PC-3 (cell line): ENCODE measurements around the gene VCX3B.

Experiments
- EZH2 ChIP-seq: fragments of 300-600 bp; sonication (generic); IDR thresholded peaks from one replicate; pipeline ENCODE4 v1.6.1; 2017; ENCODE audit warnings: antibody characterized with exemption, mild to moderate bottlenecking, low read length; ENCODE audit not compliant: unreplicated experiment
- EZH2phosphoT487 ChIP-seq: fragments of 300-600 bp; sonication (generic); IDR thresholded peaks from 2 replicates; pipeline ENCODE4 v1.6.1; 2018; ENCODE audit warnings: mild to moderate bottlenecking, antibody characterized with exemption, low read length, borderline replicate concordance
- TF ChIP-seq, protein P1 (sequence below): fragments of 300-600 bp; sonication (generic); conservative IDR thresholded peaks from 2 replicates; pipeline ENCODE4 v1.5.1; 2017; ENCODE audit warnings: antibody characterized with exemption, low read depth, mild to moderate bottlenecking, low read length

DNA sequence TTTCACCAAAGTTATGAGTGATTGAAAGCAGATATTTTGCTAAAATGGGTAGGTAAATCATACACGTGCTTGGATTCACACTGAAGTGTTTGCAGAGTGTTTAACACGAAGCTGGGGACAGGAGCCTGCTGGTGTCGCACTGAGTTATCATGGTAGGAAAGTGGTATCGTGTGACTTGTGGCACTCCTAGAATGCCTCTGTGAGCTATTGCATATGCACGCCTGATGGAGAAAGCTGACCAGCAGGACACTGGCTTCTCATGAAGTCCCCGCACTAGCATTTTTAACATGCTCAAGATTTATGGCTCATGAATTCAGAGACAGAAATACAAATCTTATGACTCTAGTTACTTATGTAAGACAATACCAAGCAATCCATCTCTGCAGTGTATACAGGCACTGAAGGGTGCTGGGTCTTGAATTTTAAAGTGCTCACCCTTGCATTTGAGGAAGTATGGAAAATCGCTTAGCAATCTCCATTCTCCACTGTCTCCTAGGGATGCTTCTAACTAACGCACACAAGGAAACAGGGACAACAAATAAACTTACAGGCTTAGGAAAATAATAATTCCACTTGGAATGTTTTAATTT, 19.8 kb downstream of the VCX3B start:
- TF ChIP-seq, protein P1, sequence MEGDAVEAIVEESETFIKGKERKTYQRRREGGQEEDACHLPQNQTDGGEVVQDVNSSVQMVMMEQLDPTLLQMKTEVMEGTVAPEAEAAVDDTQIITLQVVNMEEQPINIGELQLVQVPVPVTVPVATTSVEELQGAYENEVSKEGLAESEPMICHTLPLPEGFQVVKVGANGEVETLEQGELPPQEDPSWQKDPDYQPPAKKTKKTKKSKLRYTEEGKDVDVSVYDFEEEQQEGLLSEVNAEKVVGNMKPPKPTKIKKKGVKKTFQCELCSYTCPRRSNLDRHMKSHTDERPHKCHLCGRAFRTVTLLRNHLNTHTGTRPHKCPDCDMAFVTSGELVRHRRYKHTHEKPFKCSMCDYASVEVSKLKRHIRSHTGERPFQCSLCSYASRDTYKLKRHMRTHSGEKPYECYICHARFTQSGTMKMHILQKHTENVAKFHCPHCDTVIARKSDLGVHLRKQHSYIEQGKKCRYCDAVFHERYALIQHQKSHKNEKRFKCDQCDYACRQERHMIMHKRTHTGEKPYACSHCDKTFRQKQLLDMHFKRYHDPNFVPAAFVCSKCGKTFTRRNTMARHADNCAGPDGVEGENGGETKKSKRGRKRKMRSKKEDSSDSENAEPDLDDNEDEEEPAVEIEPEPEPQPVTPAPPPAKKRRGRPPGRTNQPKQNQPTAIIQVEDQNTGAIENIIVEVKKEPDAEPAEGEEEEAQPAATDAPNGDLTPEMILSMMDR: no peak
- TF ChIP-seq EZH2 (no peak), EZH2phosphoT487 (no peak)
